ENCODE results near the gene PARD3.

DNA sequence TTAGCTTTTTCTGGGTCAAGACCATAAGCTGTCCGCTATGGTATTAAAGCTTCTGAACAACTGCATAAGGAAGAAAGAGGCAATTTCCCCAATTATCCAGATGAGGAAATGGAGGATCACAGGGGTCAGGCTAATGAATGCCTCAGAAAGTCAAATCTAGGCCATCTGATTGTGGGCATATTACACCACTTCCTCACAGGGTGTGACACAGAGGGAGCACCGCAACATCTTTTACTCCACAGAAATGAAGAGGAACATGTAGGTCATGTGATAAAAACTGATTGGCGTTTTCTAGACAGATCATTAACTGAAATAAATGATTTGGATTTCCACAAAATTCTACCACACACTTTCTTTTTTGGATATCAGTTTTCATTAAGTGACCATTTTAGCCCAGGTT lies 384.4 kb downstream of the PARD3 start:
- TF ChIP-seq, protein P1, sequence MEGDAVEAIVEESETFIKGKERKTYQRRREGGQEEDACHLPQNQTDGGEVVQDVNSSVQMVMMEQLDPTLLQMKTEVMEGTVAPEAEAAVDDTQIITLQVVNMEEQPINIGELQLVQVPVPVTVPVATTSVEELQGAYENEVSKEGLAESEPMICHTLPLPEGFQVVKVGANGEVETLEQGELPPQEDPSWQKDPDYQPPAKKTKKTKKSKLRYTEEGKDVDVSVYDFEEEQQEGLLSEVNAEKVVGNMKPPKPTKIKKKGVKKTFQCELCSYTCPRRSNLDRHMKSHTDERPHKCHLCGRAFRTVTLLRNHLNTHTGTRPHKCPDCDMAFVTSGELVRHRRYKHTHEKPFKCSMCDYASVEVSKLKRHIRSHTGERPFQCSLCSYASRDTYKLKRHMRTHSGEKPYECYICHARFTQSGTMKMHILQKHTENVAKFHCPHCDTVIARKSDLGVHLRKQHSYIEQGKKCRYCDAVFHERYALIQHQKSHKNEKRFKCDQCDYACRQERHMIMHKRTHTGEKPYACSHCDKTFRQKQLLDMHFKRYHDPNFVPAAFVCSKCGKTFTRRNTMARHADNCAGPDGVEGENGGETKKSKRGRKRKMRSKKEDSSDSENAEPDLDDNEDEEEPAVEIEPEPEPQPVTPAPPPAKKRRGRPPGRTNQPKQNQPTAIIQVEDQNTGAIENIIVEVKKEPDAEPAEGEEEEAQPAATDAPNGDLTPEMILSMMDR (IDR thresholded peaks at IDR 0.05) = no peak
- TF ChIP-seq EP300 (IDR thresholded peaks at IDR 0.05) (no peak), POLR2AphosphoS5 (IDR thresholded peaks at IDR 0.05) (no peak), POLR2A (IDR thresholded peaks at IDR 0.05; ENCODE audit: low read depth) (no peak)
